Mesothelial cell of epicardium (in vitro differentiated cells): ENCODE data around the gene MACROD2. TPM values are rescaled to one million over a fixed set of nuclear protein-coding genes. Genes with fewer than 3 reads are reported as not detected.

Experiments
- DNase-seq, 2 experiments: peaks; one replicate each; pipeline ENCODE4 v3.0.0; 2021; ENCODE audit warnings: low spot score in 2 of 2; ENCODE audit not compliant: unreplicated experiment in 2 of 2
- H3K27ac Mint-ChIP-seq: 2 replicates; pipeline ENCODE4 v1.8.0; 2021; ENCODE audit warnings: mixed read lengths
- H3K27me3 Mint-ChIP-seq: 2 replicates; pipeline ENCODE4 v1.8.0; 2021; ENCODE audit warnings: low read depth, mixed read lengths
- H3K36me3 Mint-ChIP-seq: 2 replicates; pipeline ENCODE4 v1.8.0; 2021; ENCODE audit warnings: mixed read lengths
- H3K4me1 Mint-ChIP-seq: 2 replicates; pipeline ENCODE4 v1.8.0; 2021; ENCODE audit warnings: mixed read lengths
- H3K4me3 Mint-ChIP-seq: 2 replicates; pipeline ENCODE4 v1.8.0; 2021; ENCODE audit warnings: mild to moderate bottlenecking, moderate library complexity, mixed read lengths
- H3K9me3 Mint-ChIP-seq: 2 replicates; pipeline ENCODE4 v1.8.0; 2021; ENCODE audit warnings: mixed read lengths
- CTCF ChIP-seq: fragments of 200-600 bp; sonication (generic); IDR thresholded peaks from one replicate; pipeline ENCODE4 v1.5.0; 2021; ENCODE audit warnings: antibody characterized with exemption; ENCODE audit not compliant: unreplicated experiment
- total RNA-seq: library from RNA; stranded (reverse); gene quantifications from 3 replicates; pipeline ENCODE4 v1.2.1, GENCODE V29; 2021

The MACROD2 gene
- total RNA-seq, 1 donor from 2014 or later: 10.0 TPM

GRCh38 chr20:15239542-15240206 is 1244.4 kb downstream of the MACROD2 start:
- no peak for TF ChIP-seq CTCF
- DNase-seq: no peak
- H3K27ac Mint-ChIP-seq: no peak overlapping the region
- peaks cover 22% of the 10 kb centered on the region for H3K4me1 Mint-ChIP-seq
- no peaks in the 10 kb centered on the region for H3K36me3 Mint-ChIP-seq
- no peak overlapping the region for H3K4me3 Mint-ChIP-seq
- no peaks in the 10 kb centered on the region for H3K27me3 Mint-ChIP-seq
- H3K9me3 Mint-ChIP-seq: no peaks in the 10 kb centered on the region

DNA sequence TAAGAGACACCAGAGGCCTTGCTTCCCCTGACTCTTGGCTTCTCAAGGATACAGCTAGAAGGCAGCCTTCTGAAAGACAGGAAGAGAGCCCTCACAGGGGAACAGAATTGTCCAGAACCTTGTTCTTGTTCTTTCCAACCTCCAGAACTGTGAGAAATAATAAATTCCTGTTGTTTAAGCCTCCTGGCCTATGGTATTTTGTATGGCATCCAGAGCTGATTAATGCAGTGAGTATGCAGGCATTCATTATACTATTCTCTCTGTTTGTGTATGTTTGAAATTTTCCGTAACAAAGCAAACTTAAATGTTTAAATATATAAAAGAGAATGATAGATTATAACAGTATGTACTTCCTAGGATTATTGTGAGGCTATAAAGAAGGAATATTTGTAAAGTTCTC is 1245.5 kb downstream of the MACROD2 start:
- no peak for DNase-seq
- peaks cover 15% of the 10 kb centered on the region for H3K4me1 Mint-ChIP-seq
- no peak overlapping the region for H3K27ac Mint-ChIP-seq
- TF ChIP-seq CTCF: no peak
- no peaks in the 10 kb centered on the region for H3K36me3 Mint-ChIP-seq
- no peaks in the 10 kb centered on the region for H3K9me3 Mint-ChIP-seq
- no peaks in the 10 kb centered on the region for H3K27me3 Mint-ChIP-seq
- H3K4me3 Mint-ChIP-seq: no peak overlapping the region

- no peak for TF ChIP-seq CTCF
- peaks cover 11% of the 10 kb centered on the region for H3K4me1 Mint-ChIP-seq
- H3K36me3 Mint-ChIP-seq: no peaks in the 10 kb centered on the region
- no peak overlapping the region for H3K27ac Mint-ChIP-seq
- no peaks in the 10 kb centered on the region for H3K27me3 Mint-ChIP-seq
- no peak overlapping the region for H3K4me3 Mint-ChIP-seq
- no peaks in the 10 kb centered on the region for H3K9me3 Mint-ChIP-seq
- DNase-seq: no peak
These were observed 1246.4 kb downstream of the MACROD2 start for GRCh38 chr20:15241681-15242080.

- no peak overlapping the region for H3K27ac Mint-ChIP-seq
- no peak for TF ChIP-seq CTCF
- H3K9me3 Mint-ChIP-seq: no peaks in the 10 kb centered on the region
- no peaks in the 10 kb centered on the region for H3K27me3 Mint-ChIP-seq
- H3K4me1 Mint-ChIP-seq: peaks cover 8% of the 10 kb centered on the region
- DNase-seq: no peak
- no peak overlapping the region for H3K4me3 Mint-ChIP-seq
- no peaks in the 10 kb centered on the region for H3K36me3 Mint-ChIP-seq
These were observed 1247.5 kb downstream of the MACROD2 start for GRCh38 chr20:15242773-15243172.

DNA sequence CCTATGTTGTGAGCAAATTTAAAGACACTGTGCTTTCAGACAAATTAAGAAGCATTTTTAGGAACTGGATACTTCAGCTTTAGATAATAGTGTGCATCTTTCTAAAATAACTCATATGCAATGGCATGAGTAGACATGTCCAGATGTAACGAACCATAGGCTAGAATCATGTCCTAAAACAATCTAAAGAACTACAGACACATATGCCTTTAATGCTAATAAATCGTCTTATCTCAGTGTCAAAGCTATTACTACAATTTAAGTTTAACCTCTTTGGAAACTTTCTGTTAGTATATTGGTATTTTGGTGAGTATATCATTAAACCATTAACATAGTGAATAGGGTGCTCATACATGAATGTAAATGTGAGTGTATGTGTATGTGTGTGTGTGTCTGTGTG is 1250.6 kb downstream of the MACROD2 start:
- Mint-ChIP-seq H3K4me3 (no peak overlapping the region), H3K4me1 (peaks cover 2% of the 10 kb centered on the region), H3K27me3 (no peaks in the 10 kb centered on the region), H3K27ac (no peak overlapping the region), H3K36me3 (no peaks in the 10 kb centered on the region), H3K9me3 (peaks cover 6% of the 10 kb centered on the region)
- TF ChIP-seq CTCF: no peak
- no peak for DNase-seq
